A673 (cell line): Measurements from ENCODE around the gene PEX3. TPM values are rescaled to one million over a fixed set of nuclear protein-coding genes. Genes with fewer than 3 reads are reported as not detected.

Experiments
- BruUV-seq: library from RNA; stranded (reverse); fragments of 400-500 nt; replicated peaks from 2 replicates; lab custom pipeline; 2021; lab: Mats Ljungman, UMichigan
- CTCF ChIA-PET: fragments of 300-600 bp; sonication (Branson Sonifier 250); formaldehyde crosslinking; loops from one replicate; lab custom pipeline; 2022; ENCODE audit warnings: antibody characterized with exemption; lab: Charles Lee
- POLR2A ChIA-PET: fragments of 300-600 bp; sonication (Branson Sonifier 250); formaldehyde crosslinking; loops from one replicate; lab custom pipeline; 2022; ENCODE audit warnings: antibody characterized with exemption; ENCODE audit not compliant: low non-redundant PET; lab: Charles Lee
- DNase-seq: peaks from one replicate; pipeline ENCODE4 v3.0.0-alpha.2; 2015; ENCODE audit warnings: low spot score
- H3K27ac ChIP-seq: fragments of 200-600 bp; sonication (generic); 2 replicates; pipeline ENCODE4 v1.5.1; 2016; ENCODE audit warnings: mixed run types, low read depth, mild to moderate bottlenecking, mixed read lengths, antibody characterized with exemption, low read length; ENCODE audit not compliant: poor library complexity, severe bottlenecking
- H3K27me3 ChIP-seq: fragments of 200-600 bp; sonication (generic); replicated peaks from 2 replicates; pipeline ENCODE4 v1.6.1; 2017; ENCODE audit warnings: mixed run types, low read depth, mild to moderate bottlenecking, mixed read lengths, antibody characterized with exemption, low read length; ENCODE audit not compliant: insufficient read depth, poor library complexity
- H3K36me3 ChIP-seq: fragments of 200-600 bp; sonication (generic); 2 replicates; pipeline ENCODE4 v1.6.1; 2016; ENCODE audit warnings: mixed run types, mild to moderate bottlenecking, mixed read lengths, antibody characterized with exemption, low read length; ENCODE audit not compliant: insufficient read depth, poor library complexity, severe bottlenecking
- H3K4me1 ChIP-seq: fragments of 200-600 bp; sonication (generic); 2 replicates; pipeline ENCODE4 v1.6.1; 2017; ENCODE audit warnings: mixed run types, mild to moderate bottlenecking, mixed read lengths, antibody characterized with exemption, low read length; ENCODE audit not compliant: insufficient read depth, poor library complexity, severe bottlenecking
- H3K4me3 ChIP-seq: fragments of 200-600 bp; sonication (generic); 2 replicates; pipeline ENCODE4 v1.5.1; 2016; ENCODE audit warnings: low read depth, mixed run types, mild to moderate bottlenecking, mixed read lengths, low read length; ENCODE audit not compliant: poor library complexity, severe bottlenecking
- H3K9me3 ChIP-seq: fragments of 200-600 bp; sonication (generic); 2 replicates; pipeline ENCODE4 v1.6.1; 2016; ENCODE audit warnings: mixed run types, low read depth, mild to moderate bottlenecking, mixed read lengths, antibody characterized with exemption, low read length; ENCODE audit not compliant: poor library complexity, severe bottlenecking
- CTCF ChIP-seq: fragments of 300-800, 200-600 bp; sonication (generic); conservative IDR thresholded peaks from 2 replicates; pipeline ENCODE4 v1.5.1; 2017; ENCODE audit warnings: low read depth, mild to moderate bottlenecking, antibody characterized with exemption, low read length, moderate library complexity, mixed read lengths
- EZH2 ChIP-seq: fragments of 200-600 bp; sonication (generic); IDR thresholded peaks from 2 replicates; pipeline ENCODE4 v1.6.1; 2017; ENCODE audit warnings: borderline replicate concordance, low read depth, mild to moderate bottlenecking, mixed read lengths, antibody characterized with exemption, low read length; ENCODE audit not compliant: poor library complexity, severe bottlenecking
- intact Hi-C: fragments of 100-400 bp; cut with micrococcal nuclease; formaldehyde crosslinking; loops from one replicate; pipeline ENCODE4 v1.10.0; 2022; ENCODE audit not compliant: unreplicated experiment
- total RNA-seq: library from RNA; stranded (reverse); gene quantifications from 2 replicates; pipeline ENCODE4 v1.2.3, GENCODE V29; 2021

Gene PEX3
- total RNA-seq, 1 experiment from 2014 or later, result 19.0 TPM

- Histone ChIP-seq H3K4me1 (no peaks in the 10 kb centered on the region), H3K4me3 (no peak overlapping the region), H3K27me3 (no peaks in the 10 kb centered on the region), H3K27ac (no peak overlapping the region), H3K9me3 (no peaks in the 10 kb centered on the region), H3K36me3 (no peaks in the 10 kb centered on the region)
- TF ChIP-seq EZH2, result no peak
- no peak for TF ChIP-seq CTCF
- BruUV-seq, result no TSS peak
- DNase-seq, result no peak
- ChIA-PET POLR2A (no interaction called here), CTCF (no interaction called here)
- intact Hi-C loops, result no loop called here
Observed at GRCh38 chr6:143485967-143486366, 35.4 kb downstream of the PEX3 start.

GRCh38 chr6:143486752-143487151 lies 36.1 kb downstream of the PEX3 start:
- no peak for DNase-seq
- Histone ChIP-seq H3K36me3 (no peaks in the 10 kb centered on the region), H3K27me3 (no peaks in the 10 kb centered on the region), H3K4me3 (no peak overlapping the region), H3K4me1 (no peaks in the 10 kb centered on the region), H3K9me3 (no peaks in the 10 kb centered on the region), H3K27ac (no peak overlapping the region)
- no peak for TF ChIP-seq EZH2
- TF ChIP-seq CTCF, result no peak
- no TSS peak for BruUV-seq
- intact Hi-C loops, result no loop called here
- ChIA-PET CTCF (no interaction called here), POLR2A (no interaction called here)

- ChIA-PET POLR2A (no interaction called here), CTCF (no interaction called here)
- Histone ChIP-seq H3K4me3 (no peak overlapping the region), H3K9me3 (no peaks in the 10 kb centered on the region), H3K27ac (no peak overlapping the region), H3K36me3 (no peaks in the 10 kb centered on the region), H3K4me1 (no peaks in the 10 kb centered on the region), H3K27me3 (no peaks in the 10 kb centered on the region)
- no peak for TF ChIP-seq EZH2
- no peak for TF ChIP-seq CTCF
- DNase-seq, result no peak
- intact Hi-C loops, result no loop called here
- BruUV-seq, result no TSS peak
Observed at GRCh38 chr6:143490244-143490643, 39.6 kb downstream of the PEX3 start.
